GM18907 (cell line): ENCODE data around the gene TP53INP2.
"Not testable (repeated sequence)": the region's sequence is repeated elsewhere in the genome, so short reads cannot be mapped to it uniquely, and the experiment has no call there.

Experiments
- ATAC-seq: cut with Tn5 transposase; IDR thresholded peaks from one replicate; pipeline ENCODE4 v1.9.1; 2021; ENCODE audit warnings: mild to moderate bottlenecking, moderate library complexity; ENCODE audit not compliant: unreplicated experiment

The TP53INP2 gene

GRCh38 chr20:34704177-34705007 is at the start of gene TP53INP2:
TP53INP2 (plus strand) TSS chr20:34704344; CDS start chr20:34708740, 4,396 bp downstream.
- ATAC-seq = peak; percentile 46

- ATAC-seq = not testable (repeated sequence)
These were observed 45.5 kb upstream of the TP53INP2 start for GRCh38 chr20:34658654-34659053.

- not testable (repeated sequence) for ATAC-seq
These were observed 42.3 kb upstream of the TP53INP2 start for GRCh38 chr20:34661811-34662210.

GRCh38 chr20:34663213-34663943 is 40.8 kb upstream of the TP53INP2 start:
- ATAC-seq = no peak

GRCh38 chr20:34664751-34665150 is 39.4 kb upstream of the TP53INP2 start:
- ATAC-seq = not testable (repeated sequence)

- ATAC-seq = no peak
These were observed 35.0 kb upstream of the TP53INP2 start for GRCh38 chr20:34669094-34669493.

- no peak for ATAC-seq
These were observed 30.7 kb upstream of the TP53INP2 start for GRCh38 chr20:34673412-34673811.

- ATAC-seq = no peak
These were observed 28.6 kb upstream of the TP53INP2 start for GRCh38 chr20:34675561-34675960.

- ATAC-seq = no peak
These were observed 28.0 kb upstream of the TP53INP2 start for GRCh38 chr20:34675993-34676641.

- peak; percentile 94 for ATAC-seq
These were observed 27.3 kb upstream of the TP53INP2 start, which contains the start of gene PIGU for GRCh38 chr20:34676642-34677373. PIGU (minus strand) TSS chr20:34677092; CDS start chr20:34677085, 7 bp downstream.

- ATAC-seq = no peak
These were observed 23.5 kb upstream of the TP53INP2 start for GRCh38 chr20:34680586-34681175.

GRCh38 chr20:34683667-34684066 is 20.5 kb upstream of the TP53INP2 start:
- no peak for ATAC-seq

GRCh38 chr20:34689486-34689885 is 14.7 kb upstream of the TP53INP2 start:
- ATAC-seq = no peak

- ATAC-seq = no peak
These were observed 12.3 kb upstream of the TP53INP2 start for GRCh38 chr20:34691838-34692237.

GRCh38 chr20:34693414-34693813 is 10.7 kb upstream of the TP53INP2 start:
- no peak for ATAC-seq

GRCh38 chr20:34701405-34702085 is 2.6 kb upstream of the TP53INP2 start:
- ATAC-seq = no peak

- no peak for ATAC-seq
These were observed 1.1 kb upstream of the TP53INP2 start for GRCh38 chr20:34703061-34703423.

GRCh38 chr20:34703424-34704176 is 544 bp upstream of the TP53INP2 start:
- peak; percentile 1 for ATAC-seq

GRCh38 chr20:34705008-34705396 is 858 bp downstream of the TP53INP2 start:
- ATAC-seq = no peak
